HEK293 (cell line): ENCODE results near the gene MXRA8.

ENCODE experiments used
- CTCF ChIA-PET: fragments of 350-600 bp; formaldehyde crosslinking; extraction: SDS; loops from one replicate; lab custom pipeline; 2021; ENCODE audit warnings: antibody characterized with exemption; lab: Yijun Ruan, JAX
- POLR2A ChIA-PET: fragments of 300-600 bp; formaldehyde crosslinking; extraction: SDS; loops from one replicate; lab custom pipeline; 2020; ENCODE audit warnings: antibody characterized with exemption, inconsistent platforms; lab: Yijun Ruan, JAX
- H3K27ac ChIP-seq: fragments of 200-500 bp; sonication (Bioruptor generic); 2 replicates; pipeline ENCODE4 v1.5.1; 2014; ENCODE audit warnings: low read depth, low read length, control low read depth, inconsistent platforms; ENCODE audit errors: extremely low read depth
- H3K36me3 ChIP-seq, 2 experiments: fragments of 200-500 bp in 1 of 2; sonication (Bioruptor generic) in 1 of 2; 1 replicate in 1 of 2; 2 replicates in 1 of 2; pipeline ENCODE4 v1.5.1; 2014 to 2017; ENCODE audit warnings: inconsistent platforms in 2 of 2, low read length in 2 of 2; ENCODE audit not compliant: control insufficient read depth in 2 of 2, insufficient read depth in 1 of 2
- H3K4me1 ChIP-seq: fragments of 200-500 bp; sonication (Bioruptor generic); 2 replicates; pipeline ENCODE4 v1.5.1; 2014; ENCODE audit warnings: mild to moderate bottlenecking, low read length, inconsistent platforms; ENCODE audit not compliant: control insufficient read depth, insufficient read depth
- H3K4me3 ChIP-seq: 2 replicates; pipeline ENCODE4 v1.5.1; 2011; ENCODE audit warnings: low read depth, mild to moderate bottlenecking, control low read depth, low read length, moderate library complexity
- H3K9me3 ChIP-seq: fragments of 200-500 bp; sonication (Bioruptor generic); 2 replicates; pipeline ENCODE4 v1.5.1; 2014; ENCODE audit warnings: low read depth, low read length, inconsistent platforms; ENCODE audit not compliant: control insufficient read depth, insufficient read depth
- BCL11A ChIP-seq: fragments of 450-650 bp; formaldehyde crosslinking; IDR thresholded peaks from 2 replicates; pipeline ENCODE4 v1.5.1; 2016; ENCODE audit warnings: low read depth, missing biosample characterization, missing genetic modification characterization
- EGR2 ChIP-seq: fragments of 450-650 bp; formaldehyde crosslinking; IDR thresholded peaks from 2 replicates; pipeline ENCODE4 v1.5.1; 2016; ENCODE audit warnings: low read depth, missing biosample characterization, missing genetic modification characterization
- GLIS1 ChIP-seq: fragments of 450-650 bp; formaldehyde crosslinking; IDR thresholded peaks from 2 replicates; pipeline ENCODE4 v1.5.1; 2016; ENCODE audit warnings: missing biosample characterization, missing genetic modification characterization
- HOXC10 ChIP-seq: sonication (generic); formaldehyde crosslinking; IDR thresholded peaks from 2 replicates; pipeline ENCODE4 v1.8.1; 2023; ENCODE audit warnings: mild to moderate bottlenecking, missing genetic modification reagents
- KLF16 ChIP-seq: fragments of 450-650 bp; formaldehyde crosslinking; IDR thresholded peaks from 2 replicates; pipeline ENCODE4 v1.5.1; 2017; ENCODE audit warnings: missing biosample characterization, missing genetic modification characterization
- KLF7 ChIP-seq: fragments of 450-650 bp; formaldehyde crosslinking; IDR thresholded peaks from 2 replicates; pipeline ENCODE4 v1.5.1; 2016; ENCODE audit warnings: missing biosample characterization, missing genetic modification characterization, borderline replicate concordance
- OSR2 ChIP-seq: fragments of 450-650 bp; formaldehyde crosslinking; IDR thresholded peaks from 2 replicates; pipeline ENCODE4 v1.5.1; 2016; ENCODE audit warnings: missing biosample characterization, missing genetic modification characterization
- YY1 ChIP-seq: fragments of 450-650 bp; formaldehyde crosslinking; IDR thresholded peaks from 2 replicates; pipeline ENCODE4 v1.5.1; 2018; ENCODE audit warnings: missing biosample characterization, missing genetic modification characterization
- ZEB2 ChIP-seq: fragments of 450-650 bp; formaldehyde crosslinking; IDR thresholded peaks from 2 replicates; pipeline ENCODE4 v1.5.1; 2016; ENCODE audit warnings: missing biosample characterization, missing genetic modification characterization
- ZFHX2 ChIP-seq: fragments of 450-650 bp; formaldehyde crosslinking; conservative IDR thresholded peaks from 2 replicates; pipeline ENCODE4 v1.5.1; 2016; ENCODE audit warnings: missing biosample characterization, missing genetic modification characterization
- ZNF223 ChIP-seq: fragments of 450-650 bp; formaldehyde crosslinking; IDR thresholded peaks from 2 replicates; pipeline ENCODE4 v1.5.1; 2016; ENCODE audit warnings: missing biosample characterization, missing genetic modification characterization
- ZNF292 ChIP-seq: fragments of 450-650 bp; formaldehyde crosslinking; IDR thresholded peaks from 2 replicates; pipeline ENCODE4 v1.5.1; 2016; ENCODE audit warnings: low read depth, missing biosample characterization, missing genetic modification characterization, borderline replicate concordance
- ZNF626 ChIP-seq: fragments of 450-650 bp; sonication (Bioruptor Pico); formaldehyde crosslinking; IDR thresholded peaks from 2 replicates; pipeline ENCODE4 v1.5.1; 2018; ENCODE audit warnings: missing biosample characterization, missing genetic modification characterization, inconsistent platforms
- ZNF664 ChIP-seq: fragments of 450-650 bp; formaldehyde crosslinking; IDR thresholded peaks from 2 replicates; pipeline ENCODE4 v1.5.1; 2016; ENCODE audit warnings: missing biosample characterization, missing genetic modification characterization
- ZNF707 ChIP-seq: fragments of 450-650 bp; formaldehyde crosslinking; IDR thresholded peaks from 2 replicates; pipeline ENCODE4 v1.5.1; 2016; ENCODE audit warnings: missing biosample characterization, missing genetic modification characterization
- TF ChIP-seq, protein P1 (sequence below): fragments of 450-650 bp; formaldehyde crosslinking; IDR thresholded peaks from 2 replicates; pipeline ENCODE4 v1.5.1; 2016; ENCODE audit warnings: missing biosample characterization, missing genetic modification characterization
- TF ChIP-seq, protein P2 (sequence below): fragments of 450-650 bp; formaldehyde crosslinking; IDR thresholded peaks from 2 replicates; pipeline ENCODE4 v1.5.1; 2016; ENCODE audit warnings: missing biosample characterization, missing genetic modification characterization
- TF ChIP-seq, protein P3 (sequence below): fragments of 450-650 bp; formaldehyde crosslinking; IDR thresholded peaks from 2 replicates; pipeline ENCODE4 v1.5.1; 2017; ENCODE audit warnings: missing biosample characterization, missing genetic modification characterization
- TF ChIP-seq, protein P4 (sequence below): fragments of 450-650 bp; formaldehyde crosslinking; IDR thresholded peaks from 2 replicates; pipeline ENCODE4; 2016; ENCODE audit warnings: missing biosample characterization, missing genetic modification characterization
- TF ChIP-seq, protein P5 (sequence below): fragments of 450-650 bp; formaldehyde crosslinking; IDR thresholded peaks from 2 replicates; pipeline ENCODE4 v1.5.1; 2016; ENCODE audit warnings: missing biosample characterization, missing genetic modification characterization
- TF ChIP-seq, protein P6 (sequence below): fragments of 450-650 bp; formaldehyde crosslinking; IDR thresholded peaks from 2 replicates; pipeline ENCODE4 v1.5.1; 2016; ENCODE audit warnings: missing biosample characterization, missing genetic modification characterization

The MXRA8 gene

DNA sequence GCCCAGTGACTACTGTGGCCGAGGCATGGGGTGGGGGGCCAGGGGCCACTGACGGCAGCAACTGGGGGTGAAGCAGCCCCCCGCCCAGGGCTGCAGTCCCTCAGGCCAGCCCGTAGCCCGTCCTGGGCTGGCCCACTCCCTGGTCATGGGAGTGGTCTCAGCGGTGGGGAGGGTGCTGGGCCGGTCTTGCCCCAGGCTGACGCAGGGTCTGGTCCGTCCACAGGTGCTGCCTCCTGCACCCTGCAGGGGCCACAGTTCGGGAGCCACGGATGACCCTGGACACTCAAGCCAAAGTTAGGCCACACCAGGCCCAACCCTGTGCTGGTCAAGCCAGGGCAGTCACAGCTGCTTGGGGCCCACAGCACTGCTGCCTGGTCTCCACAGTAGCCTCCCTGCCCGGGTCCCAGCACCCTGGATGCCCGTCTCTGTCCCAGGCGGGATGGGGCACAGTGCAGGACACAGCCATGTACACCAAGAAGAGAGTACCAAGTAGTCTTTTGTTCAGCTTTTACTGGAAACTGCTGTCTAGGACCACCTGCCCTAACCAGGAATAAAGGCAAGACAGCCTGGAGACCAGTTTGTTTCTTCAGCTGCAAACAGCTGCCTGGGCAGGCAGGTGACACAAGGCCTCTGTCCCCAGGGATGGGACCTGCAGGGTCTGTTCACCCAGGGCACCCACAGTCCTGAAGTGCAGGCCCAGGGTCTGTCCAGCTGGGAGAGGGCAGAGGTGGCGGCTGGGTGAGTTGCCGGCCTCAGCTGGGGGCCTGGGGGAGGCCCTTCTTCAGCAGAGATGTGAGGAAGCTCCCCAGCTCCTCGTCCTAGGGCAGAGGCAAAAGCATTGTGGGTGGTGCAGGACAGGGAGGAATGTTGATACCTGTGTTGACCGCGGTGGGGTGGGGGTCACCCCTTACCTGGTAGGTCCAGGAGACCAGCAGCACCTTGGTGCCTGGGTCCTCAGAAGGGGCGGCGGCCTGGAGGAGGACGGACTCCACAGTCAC, 46.9 kb downstream of the MXRA8 start (continued):
- TF ChIP-seq ZNF292 (no peak), ZNF626 (tag by site-specific recombination) (no peak), KLF16 (no peak), BCL11A (tag by site-specific recombination) (peak; percentile 63; the same call in 1 of the 2 replicates), ZNF664 (tag by site-specific recombination) (no peak), ZNF223 (tag by site-specific recombination) (no peak), OSR2 (tag by site-specific recombination) (no peak), GLIS1 (tag by site-specific recombination) (peak; percentile 66), KLF7 (no peak)
- TF ChIP-seq, protein P1, sequence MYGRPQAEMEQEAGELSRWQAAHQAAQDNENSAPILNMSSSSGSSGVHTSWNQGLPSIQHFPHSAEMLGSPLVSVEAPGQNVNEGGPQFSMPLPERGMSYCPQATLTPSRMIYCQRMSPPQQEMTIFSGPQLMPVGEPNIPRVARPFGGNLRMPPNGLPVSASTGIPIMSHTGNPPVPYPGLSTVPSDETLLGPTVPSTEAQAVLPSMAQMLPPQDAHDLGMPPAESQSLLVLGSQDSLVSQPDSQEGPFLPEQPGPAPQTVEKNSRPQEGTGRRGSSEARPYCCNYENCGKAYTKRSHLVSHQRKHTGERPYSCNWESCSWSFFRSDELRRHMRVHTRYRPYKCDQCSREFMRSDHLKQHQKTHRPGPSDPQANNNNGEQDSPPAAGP, result no peak
- TF ChIP-seq, protein P2, sequence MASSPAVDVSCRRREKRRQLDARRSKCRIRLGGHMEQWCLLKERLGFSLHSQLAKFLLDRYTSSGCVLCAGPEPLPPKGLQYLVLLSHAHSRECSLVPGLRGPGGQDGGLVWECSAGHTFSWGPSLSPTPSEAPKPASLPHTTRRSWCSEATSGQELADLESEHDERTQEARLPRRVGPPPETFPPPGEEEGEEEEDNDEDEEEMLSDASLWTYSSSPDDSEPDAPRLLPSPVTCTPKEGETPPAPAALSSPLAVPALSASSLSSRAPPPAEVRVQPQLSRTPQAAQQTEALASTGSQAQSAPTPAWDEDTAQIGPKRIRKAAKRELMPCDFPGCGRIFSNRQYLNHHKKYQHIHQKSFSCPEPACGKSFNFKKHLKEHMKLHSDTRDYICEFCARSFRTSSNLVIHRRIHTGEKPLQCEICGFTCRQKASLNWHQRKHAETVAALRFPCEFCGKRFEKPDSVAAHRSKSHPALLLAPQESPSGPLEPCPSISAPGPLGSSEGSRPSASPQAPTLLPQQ (tag by site-specific recombination), result peak; percentile 20; the same call in 1 of the 2 replicates
- TF ChIP-seq, protein P3, sequence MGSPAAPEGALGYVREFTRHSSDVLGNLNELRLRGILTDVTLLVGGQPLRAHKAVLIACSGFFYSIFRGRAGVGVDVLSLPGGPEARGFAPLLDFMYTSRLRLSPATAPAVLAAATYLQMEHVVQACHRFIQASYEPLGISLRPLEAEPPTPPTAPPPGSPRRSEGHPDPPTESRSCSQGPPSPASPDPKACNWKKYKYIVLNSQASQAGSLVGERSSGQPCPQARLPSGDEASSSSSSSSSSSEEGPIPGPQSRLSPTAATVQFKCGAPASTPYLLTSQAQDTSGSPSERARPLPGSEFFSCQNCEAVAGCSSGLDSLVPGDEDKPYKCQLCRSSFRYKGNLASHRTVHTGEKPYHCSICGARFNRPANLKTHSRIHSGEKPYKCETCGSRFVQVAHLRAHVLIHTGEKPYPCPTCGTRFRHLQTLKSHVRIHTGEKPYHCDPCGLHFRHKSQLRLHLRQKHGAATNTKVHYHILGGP (tag by site-specific recombination), result no peak

DNA sequence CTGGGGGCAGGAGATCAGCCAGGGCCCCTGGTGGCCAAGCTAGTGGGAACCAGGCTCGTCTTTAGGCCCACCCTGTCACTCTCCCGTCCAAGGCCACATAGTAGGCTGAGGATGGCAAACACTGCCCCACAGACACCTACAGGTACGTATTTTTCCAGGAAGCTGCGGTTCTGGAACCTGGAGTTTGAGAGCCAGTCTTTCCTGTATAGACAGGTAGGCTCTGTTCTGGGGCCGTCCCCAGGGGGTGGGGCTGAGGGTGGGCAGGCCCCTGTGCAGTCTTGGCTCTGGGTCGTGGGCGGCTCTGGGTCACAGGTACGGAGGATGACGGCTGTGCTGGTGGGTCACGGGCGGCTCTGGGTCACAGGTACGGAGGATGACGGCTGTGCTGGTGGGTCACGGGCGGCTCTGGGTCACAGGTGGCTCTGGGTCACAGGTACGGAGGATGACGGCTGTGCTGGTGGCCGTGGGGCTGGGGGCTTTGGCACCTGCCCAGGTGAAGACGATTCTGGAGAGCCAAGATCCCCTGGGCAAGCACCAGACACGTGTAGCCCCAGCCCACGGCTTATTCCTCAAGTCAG, 47.8 kb downstream of the MXRA8 start:
- ChIA-PET POLR2A (interaction anchor here (0.5 to 2.7 kb wide), 2 partner anchors 25 to 78 kb away, joined by 3 to 7 read pairs; no protein-coding TSS in a partner anchor), CTCF (no interaction called here)
- no peak overlapping the region for H3K27ac ChIP-seq
- peaks cover 7% of the 10 kb centered on the region for H3K4me1 ChIP-seq
- TF ChIP-seq HOXC10 (CRISPR knock-in tag) (no peak), EGR2 (tag by site-specific recombination) (peak; percentile 41; the same call in 1 of the 2 replicates), ZNF707 (no peak), ZFHX2 (tag by site-specific recombination) (peak; percentile 46), OSR2 (tag by site-specific recombination) (no peak), YY1 (tag by site-specific recombination) (no peak), ZEB2 (0 out of 2 replicates have a peak, but pooled peaks have one; percentile 20)
- no peak overlapping the region for H3K4me3 ChIP-seq
- peaks cover 0 to 66% of the 10 kb centered on the region in 2 experiments; a peak in 1 of 3 replicates for H3K36me3 ChIP-seq
- no peaks in the 10 kb centered on the region for H3K9me3 ChIP-seq

DNA sequence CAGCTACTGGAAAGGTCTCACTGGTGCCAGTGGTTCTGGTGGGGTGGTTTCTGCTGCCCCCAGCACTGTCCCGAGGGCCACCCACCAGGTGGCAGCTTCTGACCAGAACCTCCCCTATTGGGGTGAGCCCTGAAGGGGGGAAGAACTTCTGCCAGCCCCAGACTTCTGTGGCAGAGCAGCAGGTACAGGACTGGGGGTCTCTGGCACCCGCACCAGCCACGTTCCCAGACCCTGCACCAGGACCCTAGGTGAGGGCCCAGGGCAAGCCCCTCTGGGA, 48.3 kb downstream of the MXRA8 start:
- Histone ChIP-seq H3K36me3 (peaks cover 0 to 62% of the 10 kb centered on the region in 2 experiments; a peak in 1 of 3 replicates), H3K4me1 (peaks cover 12% of the 10 kb centered on the region), H3K27ac (no peak overlapping the region), H3K4me3 (no peak overlapping the region), H3K9me3 (no peaks in the 10 kb centered on the region)
- CTCF ChIA-PET, result interaction anchor here (0.8 to 1.0 kb wide), 2 partner anchors 18 to 19 kb away, joined by 3 read pairs; no protein-coding TSS in a partner anchor
- POLR2A ChIA-PET, result interaction anchor here (1.1 to 1.5 kb wide), 4 partner anchors 8 to 62 kb away, joined by 3 to 5 read pairs (median 3); partner anchors contain the start of gene TAS1R3
- TF ChIP-seq, protein P4, sequence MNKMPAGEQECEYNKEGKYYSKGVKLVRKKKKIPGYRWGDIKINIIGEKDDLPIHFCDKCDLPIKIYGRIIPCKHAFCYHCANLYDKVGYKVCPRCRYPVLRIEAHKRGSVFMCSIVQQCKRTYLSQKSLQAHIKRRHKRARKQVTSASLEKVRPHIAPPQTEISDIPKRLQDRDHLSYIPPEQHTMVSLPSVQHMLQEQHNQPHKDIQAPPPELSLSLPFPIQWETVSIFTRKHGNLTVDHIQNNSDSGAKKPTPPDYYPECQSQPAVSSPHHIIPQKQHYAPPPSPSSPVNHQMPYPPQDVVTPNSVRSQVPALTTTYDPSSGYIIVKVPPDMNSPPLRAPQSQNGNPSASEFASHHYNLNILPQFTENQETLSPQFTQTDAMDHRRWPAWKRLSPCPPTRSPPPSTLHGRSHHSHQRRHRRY, result no peak
- no peak for TF ChIP-seq ZNF664 (tag by site-specific recombination)
- TF ChIP-seq, protein P5, sequence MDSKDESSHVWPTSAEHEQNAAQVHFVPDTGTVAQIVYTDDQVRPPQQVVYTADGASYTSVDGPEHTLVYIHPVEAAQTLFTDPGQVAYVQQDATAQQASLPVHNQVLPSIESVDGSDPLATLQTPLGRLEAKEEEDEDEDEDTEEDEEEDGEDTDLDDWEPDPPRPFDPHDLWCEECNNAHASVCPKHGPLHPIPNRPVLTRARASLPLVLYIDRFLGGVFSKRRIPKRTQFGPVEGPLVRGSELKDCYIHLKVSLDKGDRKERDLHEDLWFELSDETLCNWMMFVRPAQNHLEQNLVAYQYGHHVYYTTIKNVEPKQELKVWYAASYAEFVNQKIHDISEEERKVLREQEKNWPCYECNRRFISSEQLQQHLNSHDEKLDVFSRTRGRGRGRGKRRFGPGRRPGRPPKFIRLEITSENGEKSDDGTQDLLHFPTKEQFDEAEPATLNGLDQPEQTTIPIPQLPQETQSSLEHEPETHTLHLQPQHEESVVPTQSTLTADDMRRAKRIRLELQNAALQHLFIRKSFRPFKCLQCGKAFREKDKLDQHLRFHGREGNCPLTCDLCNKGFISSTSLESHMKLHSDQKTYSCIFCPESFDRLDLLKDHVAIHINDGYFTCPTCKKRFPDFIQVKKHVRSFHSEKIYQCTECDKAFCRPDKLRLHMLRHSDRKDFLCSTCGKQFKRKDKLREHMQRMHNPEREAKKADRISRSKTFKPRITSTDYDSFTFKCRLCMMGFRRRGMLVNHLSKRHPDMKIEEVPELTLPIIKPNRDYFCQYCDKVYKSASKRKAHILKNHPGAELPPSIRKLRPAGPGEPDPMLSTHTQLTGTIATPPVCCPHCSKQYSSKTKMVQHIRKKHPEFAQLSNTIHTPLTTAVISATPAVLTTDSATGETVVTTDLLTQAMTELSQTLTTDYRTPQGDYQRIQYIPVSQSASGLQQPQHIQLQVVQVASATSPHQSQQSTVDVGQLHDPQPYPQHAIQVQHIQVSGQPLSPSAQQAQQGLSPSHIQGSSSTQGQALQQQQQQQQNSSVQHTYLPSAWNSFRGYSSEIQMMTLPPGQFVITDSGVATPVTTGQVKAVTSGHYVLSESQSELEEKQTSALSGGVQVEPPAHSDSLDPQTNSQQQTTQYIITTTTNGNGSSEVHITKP (tag by site-specific recombination), result no peak
- TF ChIP-seq, protein P6, sequence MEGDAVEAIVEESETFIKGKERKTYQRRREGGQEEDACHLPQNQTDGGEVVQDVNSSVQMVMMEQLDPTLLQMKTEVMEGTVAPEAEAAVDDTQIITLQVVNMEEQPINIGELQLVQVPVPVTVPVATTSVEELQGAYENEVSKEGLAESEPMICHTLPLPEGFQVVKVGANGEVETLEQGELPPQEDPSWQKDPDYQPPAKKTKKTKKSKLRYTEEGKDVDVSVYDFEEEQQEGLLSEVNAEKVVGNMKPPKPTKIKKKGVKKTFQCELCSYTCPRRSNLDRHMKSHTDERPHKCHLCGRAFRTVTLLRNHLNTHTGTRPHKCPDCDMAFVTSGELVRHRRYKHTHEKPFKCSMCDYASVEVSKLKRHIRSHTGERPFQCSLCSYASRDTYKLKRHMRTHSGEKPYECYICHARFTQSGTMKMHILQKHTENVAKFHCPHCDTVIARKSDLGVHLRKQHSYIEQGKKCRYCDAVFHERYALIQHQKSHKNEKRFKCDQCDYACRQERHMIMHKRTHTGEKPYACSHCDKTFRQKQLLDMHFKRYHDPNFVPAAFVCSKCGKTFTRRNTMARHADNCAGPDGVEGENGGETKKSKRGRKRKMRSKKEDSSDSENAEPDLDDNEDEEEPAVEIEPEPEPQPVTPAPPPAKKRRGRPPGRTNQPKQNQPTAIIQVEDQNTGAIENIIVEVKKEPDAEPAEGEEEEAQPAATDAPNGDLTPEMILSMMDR (tag by site-specific recombination), result 0 out of 2 replicates have a peak, but pooled peaks have one; percentile 35
